Endothelial cell of umbilical vein (primary cell): ENCODE data around the gene USH2A.

ENCODE experiments used
- CTCF ChIP-seq, 2 donors: IDR thresholded peaks; 1 replicate in 1 of 2; 2 replicates in 1 of 2; pipeline ENCODE4 v1.5.1; 2011; ENCODE audit warnings: low read length in 2 of 2, mild to moderate bottlenecking in 2 of 2, moderate library complexity in 2 of 2, control low read depth in 1 of 2, inconsistent platforms in 1 of 2, low read depth in 1 of 2; ENCODE audit not compliant: insufficient read depth in 1 of 2; ENCODE audit errors: extremely low read depth in 1 of 2
- EZH2 ChIP-seq: IDR thresholded peaks from 2 replicates; pipeline ENCODE4 v1.6.1; 2012; ENCODE audit warnings: borderline replicate concordance, low read depth, mild to moderate bottlenecking, moderate library complexity, low read length, inconsistent platforms; ENCODE audit not compliant: severe bottlenecking

- TF ChIP-seq CTCF (IDR thresholded peaks at IDR 0.05; ENCODE audit: extremely low read depth in 1 of 2, insufficient read depth in 1 of 2, low read depth in 1 of 2, low read length in 2 of 2) = no peak
- TF ChIP-seq EZH2 = no peak
These were observed 770.9 kb downstream of the USH2A start for GRCh38 chr1:215652371-215652770.
